DND-41 (cell line): ENCODE measurements around the gene CLIC1.

Experiments used
- ATAC-seq: fragments of 200-7000 bp; cut with Tn5 transposase; 3 replicates; pipeline ENCODE4 v1.9.1; 2021; ENCODE audit warnings: low read depth; ENCODE audit not compliant: insufficient read depth
- DNase-seq: peaks from one replicate; pipeline ENCODE4 v3.0.0-alpha.2; 2020
- H2AFZ ChIP-seq: 2 replicates; pipeline ENCODE4 v1.6.0; 2012; ENCODE audit warnings: low read depth, low read length
- H3K27ac ChIP-seq: 2 replicates; pipeline ENCODE4 v1.5.1; 2012; ENCODE audit warnings: low read length, inconsistent platforms
- H3K27me3 ChIP-seq: fragments of 200-600 bp; sonication (generic); 2 replicates; pipeline ENCODE4 v1.6.0; 2012; ENCODE audit warnings: low read length, mild to moderate bottlenecking, inconsistent platforms; ENCODE audit not compliant: insufficient read depth, poor library complexity
- H3K36me3 ChIP-seq: 2 replicates; pipeline ENCODE4 v1.5.1; 2012; ENCODE audit warnings: low read length, inconsistent platforms; ENCODE audit not compliant: insufficient read depth
- H3K4me1 ChIP-seq: 2 replicates; pipeline ENCODE4 v1.5.1; 2012; ENCODE audit warnings: mild to moderate bottlenecking, low read length; ENCODE audit not compliant: insufficient read depth
- H3K4me2 ChIP-seq: 2 replicates; pipeline ENCODE4 v1.6.0; 2012; ENCODE audit warnings: mild to moderate bottlenecking, moderate library complexity, low read length, inconsistent platforms; ENCODE audit not compliant: insufficient read depth
- H3K4me3 ChIP-seq, 2 experiments: fragments of 200-600 bp in 1 of 2; shearing (Covaris generic) in 1 of 2; 2 replicates each; pipeline ENCODE4 v1.5.1; 2012 to 2016; ENCODE audit warnings: inconsistent platforms in 2 of 2, low read length in 2 of 2, mild to moderate bottlenecking in 2 of 2, low read depth in 1 of 2, moderate library complexity in 1 of 2
- H3K79me2 ChIP-seq: 2 replicates; pipeline ENCODE4 v1.6.0; 2012; ENCODE audit warnings: low read length, inconsistent platforms; ENCODE audit not compliant: insufficient read depth
- H3K9ac ChIP-seq: 2 replicates; pipeline ENCODE4 v1.6.0; 2012; ENCODE audit warnings: low read depth, mild to moderate bottlenecking, inconsistent platforms, low read length, moderate library complexity
- H3K9me3 ChIP-seq: 2 replicates; pipeline ENCODE4 v1.5.1; 2012; ENCODE audit warnings: low read length, moderate library complexity, mild to moderate bottlenecking, inconsistent platforms; ENCODE audit not compliant: insufficient read depth, severe bottlenecking
- H4K20me1 ChIP-seq: 2 replicates; pipeline ENCODE4 v1.6.0; 2012; ENCODE audit warnings: low read length; ENCODE audit not compliant: insufficient read depth
- CTCF ChIP-seq: IDR thresholded peaks from 2 replicates; pipeline ENCODE4 v1.5.1; 2012; ENCODE audit warnings: borderline replicate concordance, low read length, moderate library complexity, mild to moderate bottlenecking; ENCODE audit not compliant: poor library complexity, severe bottlenecking; ENCODE audit errors: extremely low read depth
- EZH2 ChIP-seq: IDR thresholded peaks from 3 replicates; pipeline ENCODE4 v1.6.1; 2012; ENCODE audit warnings: borderline replicate concordance, low read depth, mild to moderate bottlenecking, moderate library complexity, low read length, inconsistent platforms; ENCODE audit not compliant: severe bottlenecking

The CLIC1 gene

GRCh38 chr6:31741815-31742214 lies 5.5 kb upstream of the CLIC1 start:
- TF ChIP-seq EZH2 (no peak), CTCF (no peak)
- Histone ChIP-seq H4K20me1 (no peaks in the 10 kb centered on the region), H3K4me2 (peak overlapping the region; percentile 23), H3K79me2 (peaks cover 36% of the 10 kb centered on the region), H3K4me3 (no peak overlapping the region), H2AFZ (no peak overlapping the region), H3K36me3 (peaks cover 46% of the 10 kb centered on the region), H3K27me3 (no peaks in the 10 kb centered on the region), H3K9me3 (no peaks in the 10 kb centered on the region), H3K9ac (peak overlapping the region; percentile 22), H3K4me1 (peaks cover 45% of the 10 kb centered on the region), H3K27ac (peak overlapping the region; percentile 99; the same call in 1 of the 2 replicates)
- DNase-seq (no peak), ATAC-seq (no peak)

- Histone ChIP-seq H3K27ac (peak overlapping the region; percentile 99), H3K27me3 (no peaks in the 10 kb centered on the region), H3K4me3 (peak overlapping the region; percentile 68 to 86), H2AFZ (peak overlapping the region; percentile 61), H3K4me1 (peaks cover 52% of the 10 kb centered on the region), H3K9ac (peak overlapping the region; percentile 99), H3K4me2 (peak overlapping the region; percentile 69), H3K9me3 (no peaks in the 10 kb centered on the region), H4K20me1 (no peaks in the 10 kb centered on the region), H3K79me2 (peaks cover 48% of the 10 kb centered on the region), H3K36me3 (peaks cover 43% of the 10 kb centered on the region)
- no peak for ATAC-seq
- DNase-seq: peak; percentile 56
- TF ChIP-seq CTCF (no peak), EZH2 (no peak)
Measured at GRCh38 chr6:31740397-31741223, 4.3 kb upstream of the CLIC1 start.

GRCh38 chr6:31739639-31740396 lies 3.5 kb upstream of the CLIC1 start, which contains the start of gene MSH5:
Gene MSH5, plus strand, starts transcription at chr6:31740005. Its CDS starts 462 bp downstream, at chr6:31740467.
- peaks cover 3% of the 10 kb centered on the region for H4K20me1 ChIP-seq
- H3K9ac ChIP-seq: peak within 1 kb of the TSS; percentile 99
- H3K36me3 ChIP-seq: peaks cover 38% of the 10 kb centered on the region
- TF ChIP-seq EZH2 (no peak), CTCF (no peak)
- peak; percentile 82 for ATAC-seq
- H3K4me1 ChIP-seq: peaks cover 60% of the 10 kb centered on the region
- peak within 1 kb of the TSS; percentile 76 for H3K4me2 ChIP-seq
- DNase-seq: peak; percentile 99
- no peaks in the 10 kb centered on the region for H3K9me3 ChIP-seq
- H3K79me2 ChIP-seq: peaks cover 56% of the 10 kb centered on the region
- peak within 1 kb of the TSS; percentile 99 for H3K27ac ChIP-seq
- peak within 1 kb of the TSS; percentile 61 for H2AFZ ChIP-seq
- H3K4me3 ChIP-seq: peak within 1 kb of the TSS; percentile 68 to 86
- no peaks in the 10 kb centered on the region for H3K27me3 ChIP-seq
